ENCODE results near the gene SPO11. TPM values are rescaled to one million over a fixed set of nuclear protein-coding genes. Genes with fewer than 3 reads are reported as not detected.

The SPO11 gene
- total and polyA plus RNA-seq, 2 of the 4 experiments (the other 2 are of a cell fraction): not detected

DNA sequence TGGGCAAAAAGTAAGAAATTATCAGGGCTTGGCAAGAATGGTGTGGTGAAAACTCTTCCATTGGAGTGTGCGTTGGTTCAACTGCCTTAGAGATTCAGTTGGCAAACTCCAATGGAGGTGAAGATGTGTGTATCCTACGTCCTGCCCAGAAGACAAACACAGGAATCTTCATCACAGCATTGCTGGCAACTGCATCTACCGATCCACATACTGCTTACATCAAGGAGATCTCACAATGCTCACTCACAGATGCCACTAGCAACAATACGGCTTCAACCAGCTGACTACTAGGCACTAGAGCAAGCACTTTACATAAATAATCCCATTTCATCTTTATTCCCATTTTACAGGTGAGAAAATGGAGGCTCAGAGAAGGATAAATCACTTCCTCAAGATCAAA is 10.0 kb upstream of the SPO11 start:
- Histone ChIP-seq H4K20me1 (ENCODE audit: insufficient read depth, low read length) (no peaks in the 10 kb centered on the region), H3K36me3 (ENCODE audit: control insufficient read depth, insufficient read depth, low read length) (no peaks in the 10 kb centered on the region), H3K14ac (replicated peaks; ENCODE audit: low read depth, low read length) (no peak overlapping the region), H3K4me3 (ENCODE audit: insufficient read depth, low read depth, low read length) (no peak overlapping the region), H4K91ac (ENCODE audit: insufficient read depth, low read depth, low read length) (no peak overlapping the region), H3K4me1 (ENCODE audit: control insufficient read depth, insufficient read depth, low read length) (no peaks in the 10 kb centered on the region), H3K4ac (ENCODE audit: low read depth, low read length) (no peak overlapping the region), H2AFZ (replicated peaks; ENCODE audit: low read length, poor library complexity) (no peak overlapping the region), H4K8ac (ENCODE audit: low read depth in 2 of 2, low read length in 2 of 2) (no peak overlapping the region), H3K56ac (ENCODE audit: extremely low read depth, insufficient read depth, low read length) (no peak overlapping the region), H3K18ac (ENCODE audit: low read depth, low read length) (no peak overlapping the region), H3K23ac (ENCODE audit: low read depth, low read length) (no peak overlapping the region), H2BK15ac (ENCODE audit: low read depth, low read length) (no peak overlapping the region), H3K79me1 (ENCODE audit: low read depth in 1 of 2, low read length in 2 of 2) (no peaks in the 10 kb centered on the region), H3K4me2 (ENCODE audit: low read depth, low read length) (no peak overlapping the region), H2BK20ac (ENCODE audit: low read depth, low read length) (no peak overlapping the region), H3K27me3 (ENCODE audit: control insufficient read depth, insufficient read depth, low read length) (no peaks in the 10 kb centered on the region; the same call in 1 of the 2 replicates), H3K9ac (ENCODE audit: low read depth, low read length) (no peak overlapping the region), H2AK9ac (replicated peaks; ENCODE audit: low read depth, low read length, poor library complexity) (no peak overlapping the region), H2BK120ac (ENCODE audit: low read depth, low read length) (no peak overlapping the region), H4K5ac (ENCODE audit: low read depth, low read length) (no peak overlapping the region), H2BK5ac (ENCODE audit: low read depth, low read length, poor library complexity, severe bottlenecking) (no peak overlapping the region), H3K9me1 (ENCODE audit: insufficient read depth, low read length) (no peaks in the 10 kb centered on the region), H3K27ac (ENCODE audit: insufficient read depth, low read length) (no peak overlapping the region), H2AK5ac (ENCODE audit: low read depth, low read length) (no peak overlapping the region), H3K9me3 (ENCODE audit: control insufficient read depth, insufficient read depth, low read length) (no peaks in the 10 kb centered on the region)
- DNase-seq: no peak
- CTCF ChIA-PET: no interaction called here
- no peak for TF ChIP-seq FOS (IDR thresholded peaks at IDR 0.05; ENCODE audit: low read depth, low read length)
- no peak for TF ChIP-seq RCOR1 (IDR thresholded peaks at IDR 0.05; ENCODE audit: insufficient replicate concordance, low read length)
- TF ChIP-seq BHLHE40 (IDR thresholded peaks at IDR 0.05; ENCODE audit: low read depth, low read length): no peak
- no peak for TF ChIP-seq POLR2A (IDR thresholded peaks at IDR 0.05; ENCODE audit: low read depth, low read length)
- TF ChIP-seq MAZ (IDR thresholded peaks at IDR 0.05; ENCODE audit: borderline replicate concordance, low read depth, low read length): no peak
- TF ChIP-seq, protein P1, sequence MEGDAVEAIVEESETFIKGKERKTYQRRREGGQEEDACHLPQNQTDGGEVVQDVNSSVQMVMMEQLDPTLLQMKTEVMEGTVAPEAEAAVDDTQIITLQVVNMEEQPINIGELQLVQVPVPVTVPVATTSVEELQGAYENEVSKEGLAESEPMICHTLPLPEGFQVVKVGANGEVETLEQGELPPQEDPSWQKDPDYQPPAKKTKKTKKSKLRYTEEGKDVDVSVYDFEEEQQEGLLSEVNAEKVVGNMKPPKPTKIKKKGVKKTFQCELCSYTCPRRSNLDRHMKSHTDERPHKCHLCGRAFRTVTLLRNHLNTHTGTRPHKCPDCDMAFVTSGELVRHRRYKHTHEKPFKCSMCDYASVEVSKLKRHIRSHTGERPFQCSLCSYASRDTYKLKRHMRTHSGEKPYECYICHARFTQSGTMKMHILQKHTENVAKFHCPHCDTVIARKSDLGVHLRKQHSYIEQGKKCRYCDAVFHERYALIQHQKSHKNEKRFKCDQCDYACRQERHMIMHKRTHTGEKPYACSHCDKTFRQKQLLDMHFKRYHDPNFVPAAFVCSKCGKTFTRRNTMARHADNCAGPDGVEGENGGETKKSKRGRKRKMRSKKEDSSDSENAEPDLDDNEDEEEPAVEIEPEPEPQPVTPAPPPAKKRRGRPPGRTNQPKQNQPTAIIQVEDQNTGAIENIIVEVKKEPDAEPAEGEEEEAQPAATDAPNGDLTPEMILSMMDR (conservative IDR thresholded peaks at IDR 0.05; ENCODE audit: low read depth, low read length): no peak
- TF ChIP-seq CEBPB (IDR thresholded peaks at IDR 0.05; ENCODE audit: low read depth, low read length): no peak
- TF ChIP-seq, protein P2, sequence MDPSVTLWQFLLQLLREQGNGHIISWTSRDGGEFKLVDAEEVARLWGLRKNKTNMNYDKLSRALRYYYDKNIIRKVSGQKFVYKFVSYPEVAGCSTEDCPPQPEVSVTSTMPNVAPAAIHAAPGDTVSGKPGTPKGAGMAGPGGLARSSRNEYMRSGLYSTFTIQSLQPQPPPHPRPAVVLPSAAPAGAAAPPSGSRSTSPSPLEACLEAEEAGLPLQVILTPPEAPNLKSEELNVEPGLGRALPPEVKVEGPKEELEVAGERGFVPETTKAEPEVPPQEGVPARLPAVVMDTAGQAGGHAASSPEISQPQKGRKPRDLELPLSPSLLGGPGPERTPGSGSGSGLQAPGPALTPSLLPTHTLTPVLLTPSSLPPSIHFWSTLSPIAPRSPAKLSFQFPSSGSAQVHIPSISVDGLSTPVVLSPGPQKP (IDR thresholded peaks at IDR 0.05; ENCODE audit: borderline replicate concordance, low read depth, low read length): no peak
- TF ChIP-seq MXI1 (IDR thresholded peaks at IDR 0.05; ENCODE audit: borderline replicate concordance, low read depth, low read length): no peak
- no peak for TF ChIP-seq RAD21 (IDR thresholded peaks at IDR 0.05; ENCODE audit: low read length)
- POLR2A ChIA-PET (ENCODE audit: unreplicated experiment): no interaction called here
- no peak for ATAC-seq (ENCODE audit: low read depth)
- intact Hi-C loops (cut with micrococcal nuclease) (no loop called here), in situ Hi-C loops (cut with MboI; ENCODE audit: low sequenced_read_pairs) (no loop called here), dilution Hi-C loops (cut with HindIII; ENCODE audit: low sequenced_read_pairs, unreplicated experiment) (no loop called here)
- no TSS peak for BruUV-seq (replicated peaks)
- WGBS, 2 experiments (ENCODE audit: extremely low coverage in 2 of 2, insufficient read length in 1 of 2): no CpG with 5 or more reads among the region's 4 CpGs

Data from IMR-90 (cell line).